ENCODE results near the gene NEURL1B. TPM values are rescaled to one million over a fixed set of nuclear protein-coding genes. Genes with fewer than 3 reads are reported as not detected.

The NEURL1B gene
- total and polyA plus RNA-seq, 12 donors = 9.8 to 99.9 (median 41.5) TPM

DNA sequence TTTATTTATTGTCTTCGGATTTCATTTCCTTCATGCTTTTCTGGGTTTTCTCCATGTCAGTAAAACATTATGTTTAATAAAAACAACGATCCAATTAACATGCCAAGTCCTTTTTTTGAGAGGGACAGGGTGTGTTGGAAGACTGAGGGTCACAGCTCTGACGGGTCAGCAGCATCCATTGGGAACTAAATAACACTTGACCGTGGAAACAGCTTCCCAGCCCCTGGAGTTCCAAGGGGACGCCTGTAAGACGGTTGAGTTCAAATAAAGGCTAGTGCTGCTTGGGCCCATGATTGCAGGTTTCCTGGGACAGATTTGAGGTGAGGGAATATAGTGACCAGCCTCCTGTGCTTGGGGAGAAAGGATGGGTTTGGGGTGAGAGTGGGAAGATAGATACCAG lies 30.4 kb upstream of the NEURL1B start:
- TF ChIP-seq, protein P1, sequence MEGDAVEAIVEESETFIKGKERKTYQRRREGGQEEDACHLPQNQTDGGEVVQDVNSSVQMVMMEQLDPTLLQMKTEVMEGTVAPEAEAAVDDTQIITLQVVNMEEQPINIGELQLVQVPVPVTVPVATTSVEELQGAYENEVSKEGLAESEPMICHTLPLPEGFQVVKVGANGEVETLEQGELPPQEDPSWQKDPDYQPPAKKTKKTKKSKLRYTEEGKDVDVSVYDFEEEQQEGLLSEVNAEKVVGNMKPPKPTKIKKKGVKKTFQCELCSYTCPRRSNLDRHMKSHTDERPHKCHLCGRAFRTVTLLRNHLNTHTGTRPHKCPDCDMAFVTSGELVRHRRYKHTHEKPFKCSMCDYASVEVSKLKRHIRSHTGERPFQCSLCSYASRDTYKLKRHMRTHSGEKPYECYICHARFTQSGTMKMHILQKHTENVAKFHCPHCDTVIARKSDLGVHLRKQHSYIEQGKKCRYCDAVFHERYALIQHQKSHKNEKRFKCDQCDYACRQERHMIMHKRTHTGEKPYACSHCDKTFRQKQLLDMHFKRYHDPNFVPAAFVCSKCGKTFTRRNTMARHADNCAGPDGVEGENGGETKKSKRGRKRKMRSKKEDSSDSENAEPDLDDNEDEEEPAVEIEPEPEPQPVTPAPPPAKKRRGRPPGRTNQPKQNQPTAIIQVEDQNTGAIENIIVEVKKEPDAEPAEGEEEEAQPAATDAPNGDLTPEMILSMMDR (IDR thresholded peaks at IDR 0.05) = no peak
- TF ChIP-seq POLR2A (IDR thresholded peaks at IDR 0.05) = no peak
- intact Hi-C loops (cut with DNase I) = no loop called here
- H3K4me1 ChIP-seq (replicated peaks in 1 of 2) = peaks cover 0 to 5% of the 10 kb centered on the region in 2 donors
- peak overlapping the region in 3 of 5 donors; percentile 19 to 85 (median 22) for H3K27ac ChIP-seq
- WGBS, 4 donors = 68 to 75% (median 70%) methylated on average over 6 of the region's 6 CpGs
- H3K27me3 ChIP-seq = no peaks in the 10 kb centered on the region
- no peaks in the 10 kb centered on the region for H3K36me3 ChIP-seq (replicated peaks in 1 of 2)
- no peak overlapping the region for H3K4me3 ChIP-seq
- H3K9me3 ChIP-seq (replicated peaks in 1 of 3) = no peaks in the 10 kb centered on the region
- DNase-seq = peak in 1 of 7 donors; percentile 66

GRCh38 chr5:172611913-172612312 lies 29.1 kb upstream of the NEURL1B start:
- Histone ChIP-seq H3K27me3 (no peaks in the 10 kb centered on the region), H3K9me3 (replicated peaks in 1 of 3) (no peaks in the 10 kb centered on the region), H3K4me1 (replicated peaks in 1 of 2) (peaks cover 0 to 5% of the 10 kb centered on the region in 2 donors), H3K36me3 (replicated peaks in 1 of 2) (no peaks in the 10 kb centered on the region), H3K27ac (peak overlapping the region in 2 of 5 donors; percentile 22 to 85), H3K4me3 (no peak overlapping the region)
- 79 to 92% (median 89%) methylated on average over 6 to 8 of the region's 8 CpGs for WGBS, 4 donors
- TF ChIP-seq, protein P1 (IDR thresholded peaks at IDR 0.05) = no peak
- no peak for TF ChIP-seq POLR2A (IDR thresholded peaks at IDR 0.05)
- intact Hi-C loops (cut with DNase I) = no loop called here
- DNase-seq = no peak

DNA sequence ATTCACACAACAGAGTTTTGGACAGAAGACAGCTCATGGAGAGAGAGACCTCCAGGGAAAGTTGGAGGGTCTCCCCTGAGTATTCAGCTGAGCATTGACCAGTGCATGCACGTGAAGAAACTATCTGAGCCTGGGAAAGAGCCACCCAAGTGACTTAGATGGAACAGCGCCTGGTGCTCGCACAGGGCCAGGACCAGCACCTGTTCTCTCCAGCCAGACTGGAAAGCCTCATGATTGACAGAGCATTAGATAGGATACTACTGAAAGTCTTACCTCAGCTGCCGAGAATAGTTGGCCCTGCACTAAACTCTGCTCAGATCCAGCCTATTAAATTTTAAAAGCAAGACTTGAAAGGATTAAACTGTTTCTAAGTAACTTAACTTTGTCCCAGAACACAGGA lies 28.3 kb upstream of the NEURL1B start:
- DNase-seq = no peak
- no peaks in the 10 kb centered on the region for H3K9me3 ChIP-seq (replicated peaks in 1 of 3)
- H3K4me3 ChIP-seq = no peak overlapping the region
- peaks cover 0 to under 1% of the 10 kb centered on the region in 2 donors for H3K4me1 ChIP-seq (replicated peaks in 1 of 2)
- H3K27ac ChIP-seq = peak overlapping the region in 1 of 5 donors; percentile 85
- no peaks in the 10 kb centered on the region for H3K36me3 ChIP-seq (replicated peaks in 1 of 2)
- TF ChIP-seq POLR2A (IDR thresholded peaks at IDR 0.05) = no peak
- TF ChIP-seq, protein P1 (IDR thresholded peaks at IDR 0.05) = no peak
- H3K27me3 ChIP-seq = no peaks in the 10 kb centered on the region
- WGBS, 4 donors = 88 to 94% (median 90%) methylated on average over 4 of the region's 4 CpGs
- intact Hi-C loops (cut with DNase I) = no loop called here

- intact Hi-C loops (cut with DNase I) = no loop called here
- no peak overlapping the region for H3K4me3 ChIP-seq
- WGBS, 4 donors = 67 to 84% (median 76%) methylated on average over 5 of the region's 5 CpGs
- DNase-seq = no peak
- peak overlapping the region in 3 of 5 donors; percentile 45 to 91 (median 79) for H3K27ac ChIP-seq
- no peaks in the 10 kb centered on the region for H3K4me1 ChIP-seq (replicated peaks in 1 of 2)
- TF ChIP-seq, protein P1 (IDR thresholded peaks at IDR 0.05) = no peak
- TF ChIP-seq POLR2A (IDR thresholded peaks at IDR 0.05) = no peak
- H3K9me3 ChIP-seq (replicated peaks in 1 of 3) = no peaks in the 10 kb centered on the region
- no peaks in the 10 kb centered on the region for H3K36me3 ChIP-seq (replicated peaks in 1 of 2)
- no peaks in the 10 kb centered on the region for H3K27me3 ChIP-seq
Measured at GRCh38 chr5:172616136-172616535, 24.9 kb upstream of the NEURL1B start.
